Testis (tissue), 3 donors: ENCODE measurements around the gene GPBP1L1. TPM values are rescaled to one million over a fixed set of nuclear protein-coding genes. Genes with fewer than 3 reads are reported as not detected.

Source experiments
- DNase-seq: peaks from one replicate; pipeline ENCODE4 v3.0.0-alpha.2; 2019
- H3K27ac ChIP-seq, 2 donors: fragments of 200-600 bp; sonication (generic); one replicate each; pipeline ENCODE4 v1.5.1; 2019
- H3K27me3 ChIP-seq: fragments of 200-600 bp; sonication (generic); one replicate; pipeline ENCODE4 v1.5.1; 2019
- H3K36me3 ChIP-seq: fragments of 200-600 bp; sonication (generic); one replicate; pipeline ENCODE4 v1.5.1; 2017; ENCODE audit warnings: low read depth; ENCODE audit errors: missing control alignments
- H3K4me1 ChIP-seq: fragments of 200-600 bp; sonication (generic); one replicate; pipeline ENCODE4 v1.5.1; 2019
- H3K4me3 ChIP-seq, 2 donors: fragments of 200-600 bp; sonication (generic); one replicate each; pipeline ENCODE4 v1.5.1; 2017 to 2019
- H3K9me3 ChIP-seq: fragments of 200-600 bp; sonication (generic); one replicate; pipeline ENCODE4 v1.5.1; 2017
- CTCF ChIP-seq, 3 experiments: fragments of 450-650 bp in 2 of 3; fragments of 200-600 bp in 1 of 3; sonication (generic) in 1 of 3; IDR thresholded peaks; one replicate each; pipeline ENCODE4 v1.5.1; 2016 to 2019; ENCODE audit warnings: antibody characterized with exemption in 3 of 3, mild to moderate bottlenecking in 2 of 3, moderate library complexity in 1 of 3
- POLR2A ChIP-seq: fragments of 450-650 bp; IDR thresholded peaks from one replicate; pipeline ENCODE4 v1.6.1; 2017; ENCODE audit warnings: antibody characterized with exemption, mild to moderate bottlenecking, moderate library complexity
- whole genome bisulfite sequencing, 2 donors: methylation state at CpG; one replicate each; pipeline ENCODE4 v1.1.5; 2018; 5-methylcytosine and 5-hydroxymethylcytosine counted together
- intact Hi-C: fragments of 100-400 bp; cut with DNase I; formaldehyde crosslinking; loops from one replicate; pipeline ENCODE4 v1.15.1; 2023; ENCODE audit warnings: low total_unique reads
- polyA plus RNA-seq: library from polyadenylated mRNA; stranded (reverse); fragments of 350-450 nt; fragmentation: Illumina TruSeq; extraction: RNeasy Lipid Tissue Mini Kit (QIAGEN cat#74804); gene quantifications from one replicate; pipeline ENCODE4 v1.2.3, GENCODE V29; 2014; ENCODE audit warnings: low read depth, low replicate concordance; ENCODE audit not compliant: insufficient read depth
- total RNA-seq, 2 donors: library from RNA; depleted of rRNA; stranded (reverse); fragments of >200 nt; gene quantifications; one replicate each; pipeline ENCODE4 v1.2.3, GENCODE V29; 2016

Gene GPBP1L1
- total and polyA plus RNA-seq, 3 donors from 2014 or later = 151 to 233 (median 178) TPM

GRCh38 chr1:45620588-45621500, 65.5 kb downstream of the GPBP1L1 start:
- intact Hi-C loops = no loop called here
- Histone ChIP-seq H3K36me3 (no peaks in the 10 kb centered on the region), H3K27ac (peak overlapping the region in 1 of 2 donors; percentile 57)

GRCh38 chr1:45619149-45619921, 67.0 kb downstream of the GPBP1L1 start:
- WGBS, 2 donors = 66 to 73% methylated on average over 8 of the region's 8 CpGs
- no peaks in the 10 kb centered on the region for H3K9me3 ChIP-seq
- TF ChIP-seq CTCF (IDR thresholded peaks at IDR 0.05) = no peak
- TF ChIP-seq POLR2A = no peak
- no peaks in the 10 kb centered on the region for H3K36me3 ChIP-seq
- intact Hi-C loops = no loop called here
- no peak for DNase-seq
- no peaks in the 10 kb centered on the region for H3K27me3 ChIP-seq
- H3K4me3 ChIP-seq = no peak overlapping the region
- H3K4me1 ChIP-seq = peaks cover 8% of the 10 kb centered on the region
- peak overlapping the region in 1 of 2 donors; percentile 32 for H3K27ac ChIP-seq

More at GRCh38 chr1:45620588-45621500, 65.5 kb downstream of the GPBP1L1 start:
- 82 to 92% methylated on average over 16 to 17 of the region's 17 CpGs for WGBS, 2 donors
- Histone ChIP-seq H3K27me3 (no peaks in the 10 kb centered on the region), H3K4me1 (peaks cover 8% of the 10 kb centered on the region), H3K9me3 (no peaks in the 10 kb centered on the region), H3K4me3 (no peak overlapping the region)
- TF ChIP-seq POLR2A (no peak), CTCF (IDR thresholded peaks at IDR 0.05) (no peak)
- no peak for DNase-seq

- 74 to 85% methylated on average over 4 of the region's 4 CpGs for WGBS, 2 donors
- no peak overlapping the region for H3K27ac ChIP-seq
- no peaks in the 10 kb centered on the region for H3K27me3 ChIP-seq
- intact Hi-C loops = no loop called here
- no peak overlapping the region for H3K4me3 ChIP-seq
- H3K36me3 ChIP-seq = no peaks in the 10 kb centered on the region
- no peaks in the 10 kb centered on the region for H3K4me1 ChIP-seq
- no peak for DNase-seq
- H3K9me3 ChIP-seq = no peaks in the 10 kb centered on the region
- no peak for TF ChIP-seq CTCF (IDR thresholded peaks at IDR 0.05)
- no peak for TF ChIP-seq POLR2A
Observed at GRCh38 chr1:45617618-45618017, 68.7 kb downstream of the GPBP1L1 start.

- intact Hi-C loops = no loop called here
- no peak for DNase-seq
- no peaks in the 10 kb centered on the region for H3K9me3 ChIP-seq
- TF ChIP-seq CTCF (IDR thresholded peaks at IDR 0.05) = no peak
- TF ChIP-seq POLR2A = no peak
- no peak overlapping the region for H3K27ac ChIP-seq
- H3K27me3 ChIP-seq = no peaks in the 10 kb centered on the region
- H3K4me1 ChIP-seq = no peaks in the 10 kb centered on the region
- H3K36me3 ChIP-seq = no peaks in the 10 kb centered on the region
- H3K4me3 ChIP-seq = no peak overlapping the region
- WGBS, 2 donors = 92 to 94% methylated on average over 1 of the region's 1 CpG
Observed at GRCh38 chr1:45615885-45616284, 70.4 kb downstream of the GPBP1L1 start.
